DMS153 treated with DMSO at 0.1 percent for 48 hours (cell line): ENCODE measurements around the gene PLPP2.

ENCODE experiments used
- DNase-seq: peaks from one replicate; lab custom pipeline; 2025; ENCODE audit not compliant: unreplicated experiment; lab: John Stamatoyannopoulos, UW

Gene PLPP2

DNA sequence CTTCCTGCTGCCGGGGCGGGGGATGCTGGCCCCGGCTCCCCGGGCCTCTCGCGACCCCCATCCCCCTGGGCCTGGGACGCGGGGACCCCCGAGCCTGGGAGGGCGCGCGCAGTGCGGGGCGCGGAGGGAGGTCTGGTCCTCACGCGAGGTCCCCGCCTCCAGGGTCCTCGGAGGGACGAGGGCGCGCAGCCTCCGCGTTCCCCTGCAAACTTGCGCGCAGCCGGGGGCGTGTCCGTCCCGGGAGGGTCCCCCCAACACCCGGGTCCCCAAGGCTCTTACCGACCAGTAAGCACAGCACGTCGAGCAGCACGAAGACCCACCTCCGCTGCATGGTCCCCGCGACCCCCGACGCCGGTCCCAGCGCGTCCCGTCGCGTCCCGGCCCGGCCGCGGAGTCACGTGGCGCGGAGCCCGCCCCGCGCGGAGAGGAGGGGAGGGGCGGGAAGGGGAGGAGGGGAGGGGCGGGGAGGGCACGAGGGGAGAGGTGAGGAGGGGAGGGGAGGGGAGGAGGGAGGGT lies at the start of gene PLPP2:
Gene PLPP2, minus strand, starts transcription at position 398 of the 516 bp plus-strand sequence. Its CDS starts 67 bp downstream, at position 331.
- DNase-seq, result no peak

DNA sequence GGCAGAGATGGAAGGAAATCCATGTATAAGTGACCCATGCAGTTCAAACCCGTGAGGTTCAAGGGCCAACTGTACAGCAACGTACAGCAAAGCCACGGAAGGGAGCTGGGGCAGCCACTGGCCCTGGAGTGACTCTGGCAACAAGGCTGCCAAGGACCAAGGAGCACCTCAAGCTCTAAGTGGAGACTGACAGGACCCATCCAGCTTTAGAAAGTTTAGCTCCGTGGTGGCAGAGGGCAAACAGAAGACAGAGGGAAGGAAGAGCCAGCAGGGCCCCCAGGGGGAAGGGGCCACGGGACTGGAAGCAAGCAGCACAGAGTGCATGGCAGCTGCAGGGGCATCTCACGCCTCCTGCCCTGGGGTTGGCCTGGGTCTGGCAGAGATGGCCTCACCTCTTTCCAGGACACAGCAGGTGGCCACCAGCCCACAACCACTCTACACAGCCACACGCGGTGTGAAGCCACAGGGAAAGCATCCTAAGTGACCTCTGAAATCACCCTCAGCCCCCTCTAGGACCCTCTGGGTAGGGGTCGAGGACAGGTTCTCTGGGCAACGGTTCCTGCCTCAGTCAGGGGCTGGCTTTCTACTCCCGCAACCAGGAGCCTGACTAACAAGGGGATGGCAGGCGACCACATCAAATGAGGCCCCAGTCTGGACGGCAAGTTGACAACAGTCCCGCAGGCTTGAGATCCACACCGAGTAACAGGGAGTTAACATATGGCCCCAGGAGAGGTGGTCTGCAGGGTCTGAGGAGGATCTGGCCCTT lies 49.6 kb upstream of the PLPP2 start:
- no peak for DNase-seq

DNA sequence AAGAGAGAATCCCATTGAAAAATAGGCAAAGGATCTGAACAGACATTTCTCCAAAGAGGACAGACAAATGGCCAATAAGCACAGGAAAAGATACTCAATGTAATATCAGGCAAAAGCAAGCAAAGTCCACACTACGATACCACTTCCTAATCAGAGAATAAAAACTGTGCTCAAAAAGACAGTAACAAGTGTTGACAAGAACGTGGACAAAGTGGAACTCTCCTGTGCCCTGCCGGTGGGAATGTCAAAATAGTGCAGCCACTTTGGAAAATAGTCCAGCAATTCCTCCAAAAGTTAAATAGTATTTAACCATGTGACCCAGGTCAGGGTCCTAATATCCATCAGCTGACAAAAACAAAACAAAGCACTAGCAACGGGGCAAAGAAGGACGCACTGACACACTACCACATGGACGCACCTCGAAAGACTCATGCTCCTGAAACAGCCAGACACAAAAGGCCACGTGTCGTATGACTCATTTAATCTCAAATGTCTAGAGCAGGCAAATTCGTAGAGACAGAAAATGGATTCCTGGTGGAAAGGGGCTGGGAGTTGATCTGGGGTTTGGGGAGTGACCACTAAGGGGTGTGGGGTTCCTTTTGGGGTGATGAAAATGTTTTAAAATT lies 48.2 kb upstream of the PLPP2 start:
- DNase-seq, result no peak

DNA sequence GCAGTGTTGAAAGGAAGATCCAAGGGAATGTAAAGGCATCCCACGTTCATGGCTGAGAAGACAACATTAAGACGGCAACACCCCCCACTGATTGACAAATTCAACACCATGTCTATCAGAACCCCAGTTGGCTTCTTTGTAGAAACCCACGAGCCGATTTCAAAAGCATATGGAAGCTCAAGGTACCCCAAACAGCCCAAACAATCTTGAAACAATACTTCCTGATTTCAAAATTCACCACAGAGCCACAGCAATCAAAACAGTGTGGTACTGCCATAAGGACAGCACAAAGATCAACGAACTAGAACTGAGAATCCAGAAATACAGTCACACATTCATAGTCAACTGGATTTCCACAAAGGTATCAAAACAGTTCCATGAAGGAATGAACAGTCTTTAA lies 47.2 kb upstream of the PLPP2 start:
- no peak for DNase-seq

DNA sequence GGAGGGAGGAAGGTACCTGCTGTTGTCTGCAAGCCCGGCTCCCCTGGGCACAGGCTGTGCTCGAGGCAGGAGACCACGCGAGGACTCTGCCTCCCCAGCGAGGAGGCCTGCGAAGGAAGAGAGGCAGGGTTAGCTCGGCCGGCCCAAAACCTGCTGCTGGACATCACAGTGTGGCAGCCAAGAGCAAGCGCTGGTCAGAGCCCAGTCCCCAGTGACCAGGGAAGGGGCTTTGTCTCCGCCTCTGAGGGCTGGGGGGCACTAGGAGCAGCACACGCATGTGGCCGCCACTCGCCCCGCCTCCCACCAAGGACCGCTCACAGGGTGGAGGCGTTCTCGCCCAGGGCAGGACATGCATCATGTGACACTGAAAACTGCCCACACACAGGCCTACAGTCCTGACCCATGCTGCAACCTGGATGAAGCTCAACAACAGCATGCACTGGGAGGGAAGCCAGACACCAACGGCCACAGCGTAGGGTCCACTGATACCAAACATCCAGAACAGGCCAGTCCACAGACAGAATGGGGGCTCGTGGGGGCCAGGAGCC lies 44.9 kb upstream of the PLPP2 start:
- DNase-seq, result no peak

DNA sequence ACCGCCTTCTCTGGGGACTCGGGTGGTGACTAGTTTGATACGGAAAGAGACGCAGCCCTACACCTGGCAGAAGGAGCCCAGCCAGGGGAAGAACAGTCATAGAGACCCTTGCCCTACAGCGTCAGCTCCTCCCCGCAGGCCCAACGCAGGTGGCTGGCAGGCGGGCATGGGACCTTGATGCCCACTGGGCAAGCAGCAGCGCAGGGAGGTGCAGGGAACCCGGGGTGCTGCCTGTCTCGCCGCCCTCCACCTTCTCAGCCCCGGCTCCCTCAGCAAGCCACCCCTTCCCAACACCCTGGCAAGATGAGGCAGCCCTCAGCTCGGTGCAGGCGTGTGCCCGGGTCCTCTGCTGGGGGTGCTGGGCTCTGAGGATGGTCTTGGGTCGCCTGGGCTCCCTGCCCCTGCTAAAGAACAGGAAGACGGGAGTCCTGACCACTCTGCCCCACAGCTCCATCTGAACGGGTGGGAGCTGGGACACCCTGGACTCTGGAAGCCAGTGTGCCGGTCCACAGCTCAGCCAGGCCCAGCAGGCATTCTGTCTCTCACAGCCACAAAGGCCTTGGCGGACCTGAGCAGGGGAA lies 44.4 kb upstream of the PLPP2 start:
- DNase-seq, result no peak

DNA sequence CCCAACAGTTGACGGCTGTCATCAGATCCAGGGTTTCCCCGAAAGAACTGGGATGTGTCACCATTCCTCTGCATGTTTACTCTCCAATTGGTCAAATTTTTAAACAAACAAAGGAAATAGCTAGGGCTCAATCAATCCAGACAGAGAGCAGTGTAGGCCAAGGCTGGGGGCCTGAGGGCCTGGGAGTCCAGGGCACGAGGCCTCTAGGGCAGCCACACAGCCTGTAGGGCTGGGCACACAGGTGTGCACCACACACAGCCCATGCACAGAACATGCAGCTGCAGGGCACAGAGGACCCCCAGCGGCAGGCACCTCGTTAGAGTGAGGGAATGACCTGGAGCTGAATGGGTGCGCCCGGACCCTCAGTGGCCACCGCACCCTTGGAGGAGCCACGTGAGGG lies 43.9 kb upstream of the PLPP2 start:
- DNase-seq, result no peak

DNA sequence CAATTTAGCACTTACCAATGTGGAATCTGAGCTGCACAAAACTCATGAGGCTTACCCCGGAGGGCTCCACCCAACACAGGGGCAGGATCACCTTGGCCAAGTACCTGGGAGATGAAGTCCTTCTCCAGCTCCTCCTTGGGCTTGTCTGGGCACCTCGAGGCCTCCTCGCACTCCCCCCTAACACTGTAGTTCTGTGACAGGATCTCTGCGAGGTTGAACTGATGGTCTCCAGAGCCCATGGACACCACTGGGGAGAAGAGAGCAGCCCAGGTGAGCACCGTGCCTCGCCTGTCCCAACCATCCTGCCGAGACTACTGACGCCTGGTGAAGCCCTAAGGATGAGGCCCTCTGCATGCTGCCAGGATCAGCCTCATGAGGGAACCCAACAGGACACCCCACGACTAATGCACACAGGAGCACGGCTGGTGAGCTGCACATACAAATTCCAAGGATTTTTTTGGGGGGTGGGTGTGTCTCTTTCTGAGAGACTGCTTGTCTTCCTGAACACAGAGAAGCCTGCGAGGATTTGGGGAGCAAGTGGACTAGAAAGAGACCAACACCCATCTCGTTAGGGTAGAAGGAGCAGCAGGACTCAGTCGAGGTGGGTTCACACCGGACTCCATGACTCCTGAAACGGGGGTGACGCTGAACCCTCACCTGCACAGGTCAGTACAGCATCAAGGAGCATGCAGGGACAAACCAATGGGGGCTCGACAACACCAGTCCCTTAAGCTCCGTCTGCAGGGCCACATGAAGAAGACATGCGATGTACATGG lies 43.3 kb upstream of the PLPP2 start:
- DNase-seq, result no peak

DNA sequence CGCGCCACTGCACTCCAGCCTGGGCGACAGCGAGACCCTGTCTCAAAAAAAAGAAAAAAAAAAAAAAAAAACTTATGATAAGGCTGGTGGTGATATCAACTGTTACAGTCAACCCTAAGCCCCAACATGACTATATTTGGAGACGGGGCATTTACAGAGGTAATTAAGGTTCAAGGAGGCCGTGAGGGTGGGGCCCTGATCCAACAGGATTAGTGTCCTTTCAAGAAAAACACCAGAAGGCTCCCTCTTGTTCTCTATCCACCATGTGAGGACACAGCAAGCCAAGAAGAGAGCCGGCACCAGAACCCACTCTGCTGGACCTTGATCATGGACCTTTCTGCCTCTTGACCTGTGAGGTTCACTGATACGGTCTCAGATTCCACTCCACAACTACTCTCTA lies 39.3 kb upstream of the PLPP2 start:
- DNase-seq, result no peak

DNA sequence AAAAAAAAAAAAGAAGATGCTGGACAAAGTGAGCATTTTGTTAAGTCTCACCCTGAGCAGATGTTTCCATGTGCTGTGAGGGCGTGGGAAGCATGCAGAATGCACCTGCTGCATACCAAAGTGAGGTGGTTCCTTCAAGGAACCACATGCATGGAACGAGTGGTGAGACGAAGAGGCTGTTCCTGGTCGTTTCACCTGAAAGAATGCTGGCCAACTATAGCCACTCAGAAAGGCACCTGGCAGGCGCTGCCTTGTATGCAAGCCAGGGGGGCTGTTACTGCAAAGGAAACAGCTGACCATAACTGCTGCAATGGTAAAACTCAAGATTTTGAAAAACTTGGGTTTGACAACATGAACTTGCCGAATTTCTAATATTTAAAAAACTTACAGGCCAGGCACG lies 38.7 kb upstream of the PLPP2 start:
- DNase-seq, result no peak

DNA sequence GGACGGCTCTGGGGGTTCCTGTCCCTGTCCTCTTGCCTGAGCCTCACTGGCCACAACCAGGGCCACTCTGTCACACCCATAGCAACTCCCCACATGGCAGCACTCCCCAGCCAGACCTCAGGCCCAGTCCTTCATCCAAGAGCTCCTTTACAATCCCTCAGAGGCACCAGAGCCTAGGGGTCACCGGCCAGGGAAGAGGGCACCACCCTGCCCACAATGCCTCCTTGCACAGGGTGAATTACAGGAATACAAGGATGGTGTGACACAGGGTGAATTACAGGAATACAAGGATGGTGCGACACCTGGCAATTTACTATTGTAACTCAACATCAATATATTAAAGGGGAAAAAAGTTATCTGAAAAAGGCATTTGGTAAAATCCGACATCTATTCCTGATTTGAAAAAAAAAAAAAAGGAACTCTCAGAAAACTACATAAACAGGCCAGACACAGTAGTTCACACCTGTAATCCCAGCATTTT lies 36.9 kb upstream of the PLPP2 start:
- DNase-seq, result no peak

DNA sequence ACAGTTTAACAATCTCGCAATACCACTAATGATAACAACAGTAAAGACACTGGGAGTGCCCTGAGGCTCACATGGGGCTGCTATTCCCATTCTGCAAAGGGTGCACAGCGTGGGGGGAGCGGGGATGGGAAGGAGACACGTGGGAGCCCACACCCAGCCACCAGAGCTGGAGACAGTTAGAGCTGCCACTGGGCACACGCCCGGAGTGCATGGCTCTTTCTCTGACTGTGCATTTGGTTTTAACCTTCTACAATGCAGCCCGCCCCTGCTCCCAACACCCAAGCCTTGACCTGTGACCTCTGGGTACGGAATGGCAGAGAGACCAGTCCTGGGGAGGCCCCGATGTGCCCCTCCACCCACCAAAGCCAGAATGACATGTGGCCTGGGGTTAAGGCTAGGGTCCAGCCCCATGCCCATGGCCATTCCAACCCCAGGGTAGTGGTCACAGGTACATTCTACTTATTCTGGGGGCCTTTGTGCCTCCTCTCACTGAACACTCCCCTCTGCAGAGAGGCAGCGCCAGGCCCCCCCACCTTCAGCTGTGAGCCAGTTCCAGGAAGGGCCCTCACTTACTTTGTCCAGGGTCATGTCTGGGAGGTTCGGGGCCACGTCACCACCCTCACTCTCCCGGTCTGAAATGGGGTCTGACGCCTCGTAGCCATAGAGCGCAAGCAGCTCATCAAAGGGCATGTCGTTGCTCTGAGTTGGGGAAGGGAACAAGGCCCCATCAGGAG lies 36.3 kb upstream of the PLPP2 start:
- no peak for DNase-seq

DNA sequence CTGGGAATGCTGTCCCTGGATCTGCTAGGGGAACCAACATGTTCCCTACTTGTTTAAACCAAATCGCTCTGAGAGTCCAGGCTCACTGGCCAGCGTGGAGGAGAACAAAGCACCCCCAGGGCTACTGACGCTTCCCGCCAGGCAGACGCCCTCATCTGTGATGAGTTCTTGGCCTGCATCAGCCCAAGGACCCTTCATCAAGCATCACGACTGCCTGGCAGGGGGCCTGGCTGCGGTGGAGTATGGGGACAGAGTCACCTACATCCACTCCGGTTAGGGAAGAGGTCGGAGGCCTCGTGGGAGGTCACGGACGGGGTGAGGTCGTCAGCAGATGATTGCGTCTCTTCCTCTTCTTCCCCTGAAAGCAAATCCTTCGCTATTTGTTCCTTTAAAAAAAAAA lies 35.7 kb upstream of the PLPP2 start:
- no peak for DNase-seq

DNA sequence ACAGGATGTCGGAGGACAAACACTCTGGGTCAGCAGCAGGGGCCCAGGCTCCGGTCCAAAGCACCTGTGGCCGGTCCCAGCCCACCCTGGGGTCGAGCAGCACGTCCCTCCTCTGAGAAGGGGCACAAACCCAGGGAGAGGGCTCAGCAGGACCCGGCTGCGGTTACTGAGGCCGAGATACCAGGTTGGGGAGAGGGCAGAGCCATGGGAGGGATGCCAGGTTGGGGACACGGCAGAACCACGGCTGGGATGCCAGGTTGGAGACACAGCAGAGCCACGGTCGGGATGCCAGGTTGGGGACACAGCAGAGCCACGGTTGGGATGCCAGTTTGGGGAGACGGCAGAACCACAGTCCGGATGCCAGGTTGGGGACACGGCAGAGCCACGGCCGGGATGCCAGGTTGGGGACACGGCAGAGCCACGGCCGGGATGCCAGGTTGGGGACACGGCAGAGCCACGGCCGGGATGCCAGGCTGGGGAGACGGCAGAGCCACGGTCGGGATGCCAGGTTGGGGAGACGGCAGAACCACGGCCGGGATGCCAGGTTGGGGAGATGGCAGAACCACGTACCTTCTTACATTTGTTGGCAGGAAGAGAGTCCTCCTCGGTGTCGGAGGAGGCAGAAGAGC lies 34.8 kb upstream of the PLPP2 start:
- DNase-seq, result no peak

DNA sequence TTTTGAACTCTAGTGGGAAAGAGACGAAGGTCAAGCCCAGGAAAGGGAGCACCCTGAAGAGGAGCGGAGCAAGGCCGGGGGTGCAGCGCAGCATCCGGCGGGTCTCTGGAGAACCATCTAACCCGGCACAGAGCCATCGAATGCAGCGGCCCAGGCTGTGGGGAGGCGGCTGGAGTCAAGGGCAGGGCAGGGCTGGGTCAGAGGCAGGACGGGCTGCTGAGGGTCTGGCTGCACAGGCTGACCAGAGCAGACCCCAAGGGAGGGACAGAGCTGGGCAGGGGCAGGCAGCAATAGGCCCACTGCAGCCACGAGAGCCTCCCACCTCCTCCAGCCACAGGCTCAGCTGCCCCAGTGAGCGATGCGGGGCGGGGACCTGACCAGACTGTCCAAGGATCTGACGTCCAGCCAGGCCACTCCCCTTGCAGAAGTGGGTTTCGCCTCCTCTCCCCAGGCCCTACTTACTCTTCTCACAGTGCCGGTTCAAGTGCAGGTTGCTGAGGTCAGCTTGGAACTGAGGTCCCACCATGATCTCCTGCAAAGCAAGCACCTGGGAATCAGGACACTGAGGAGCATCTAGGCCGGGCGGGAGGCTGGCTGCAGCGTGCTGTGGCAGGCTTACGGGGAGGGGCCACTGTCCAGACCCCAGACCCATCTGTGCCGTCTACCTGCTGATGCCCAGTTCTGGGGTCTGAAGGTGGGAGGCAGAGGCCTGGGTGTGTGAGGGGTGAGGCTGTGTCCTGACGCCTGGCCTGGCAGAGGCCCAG lies 34.2 kb upstream of the PLPP2 start:
- no peak for DNase-seq

DNA sequence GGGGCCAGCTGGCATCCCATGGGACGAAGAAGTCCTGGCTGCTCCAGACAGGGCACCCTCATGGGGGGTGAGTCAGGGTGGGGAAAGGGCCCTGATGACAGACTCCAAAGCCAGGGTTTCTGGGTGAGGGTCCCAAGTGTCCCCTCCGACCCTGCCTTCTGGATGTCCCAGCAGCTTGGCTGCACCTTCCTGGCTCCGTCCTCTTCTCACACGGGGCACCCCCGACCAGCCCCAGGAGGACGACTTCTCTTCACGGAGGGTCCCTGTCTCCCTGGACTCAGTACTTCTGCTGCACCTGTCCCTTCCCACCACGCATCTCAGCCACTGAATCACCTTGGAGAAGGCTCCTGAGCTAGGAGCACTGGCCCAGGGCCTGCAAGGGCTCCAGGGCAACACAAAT lies 33.5 kb upstream of the PLPP2 start:
- no peak for DNase-seq

DNA sequence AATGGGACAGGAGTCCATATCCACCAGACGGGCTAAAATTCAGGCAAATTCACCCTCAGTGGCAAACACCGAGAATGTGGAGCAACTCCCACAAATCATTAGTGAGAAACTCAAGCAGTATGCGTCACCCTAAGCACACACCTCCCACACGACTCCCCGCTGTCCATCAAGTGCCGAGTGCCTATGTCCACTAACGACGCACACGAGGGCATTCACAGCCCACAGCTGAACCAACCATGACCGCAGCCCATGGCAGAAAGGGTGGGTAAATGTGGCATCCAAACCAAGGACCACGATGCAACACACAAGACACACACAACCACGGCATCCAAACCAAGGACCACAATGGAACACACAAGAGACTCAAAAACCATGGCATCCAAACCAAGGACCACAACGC lies 31.4 kb upstream of the PLPP2 start:
- no peak for DNase-seq

DNA sequence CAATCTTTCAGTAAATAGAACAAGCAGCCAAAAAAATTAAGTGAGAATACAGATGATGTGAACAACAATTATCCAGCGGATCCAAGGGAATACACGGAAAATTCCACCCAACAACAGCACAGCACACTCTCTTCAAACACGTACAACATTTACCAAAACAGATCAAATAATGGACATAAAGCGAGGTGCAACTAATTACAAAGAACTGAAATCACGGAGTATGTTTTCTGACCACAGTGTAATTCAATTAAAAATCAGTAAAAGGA lies 27.2 kb upstream of the PLPP2 start:
- DNase-seq, result no peak

DNA sequence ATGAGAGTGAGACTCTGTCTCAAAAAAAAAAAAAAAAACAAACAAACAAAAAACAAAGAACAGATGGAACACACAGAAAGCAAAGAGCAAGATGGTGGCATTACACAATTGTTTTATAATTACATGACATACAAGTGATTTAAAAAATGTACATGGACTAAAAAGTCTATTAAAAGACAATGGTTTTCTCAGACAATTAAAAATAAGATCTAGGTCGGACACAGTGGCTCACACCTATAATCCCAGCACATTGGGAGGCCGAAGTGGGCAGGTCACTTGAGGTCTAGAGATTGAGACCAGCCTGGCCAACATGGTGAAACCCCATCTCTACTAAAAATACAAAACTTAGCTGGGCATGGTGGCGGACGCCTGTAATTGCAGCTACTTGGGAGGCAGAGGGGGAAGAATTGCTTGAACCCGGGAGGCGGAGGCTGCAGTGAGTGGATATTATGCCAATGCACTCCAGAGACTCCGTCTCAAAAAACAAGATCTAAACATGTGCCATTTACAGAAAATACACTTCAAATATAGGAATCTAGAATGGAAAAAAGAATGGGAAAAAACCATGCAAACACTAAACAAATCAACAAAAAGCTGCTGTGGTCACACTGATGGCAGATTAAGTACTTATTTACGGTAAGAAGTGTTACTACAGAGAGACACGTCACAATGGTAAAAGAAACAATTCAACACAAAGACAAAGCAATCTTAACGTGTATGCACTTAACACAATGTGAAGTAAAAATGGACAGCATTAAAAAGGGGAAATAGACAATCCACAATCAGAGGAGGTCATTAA lies 26.7 kb upstream of the PLPP2 start:
- no peak for DNase-seq
